ENCODE data around the gene TMEM145. TPM values are rescaled to one million over a fixed set of nuclear protein-coding genes. Genes with fewer than 3 reads are reported as not detected.
"Not testable (repeated sequence)": the region's sequence is repeated elsewhere in the genome, so short reads cannot be mapped to it uniquely, and the experiment has no call there.

The TMEM145 gene
- not detected for total RNA-seq
- long read RNA-seq: 0 reads

DNA sequence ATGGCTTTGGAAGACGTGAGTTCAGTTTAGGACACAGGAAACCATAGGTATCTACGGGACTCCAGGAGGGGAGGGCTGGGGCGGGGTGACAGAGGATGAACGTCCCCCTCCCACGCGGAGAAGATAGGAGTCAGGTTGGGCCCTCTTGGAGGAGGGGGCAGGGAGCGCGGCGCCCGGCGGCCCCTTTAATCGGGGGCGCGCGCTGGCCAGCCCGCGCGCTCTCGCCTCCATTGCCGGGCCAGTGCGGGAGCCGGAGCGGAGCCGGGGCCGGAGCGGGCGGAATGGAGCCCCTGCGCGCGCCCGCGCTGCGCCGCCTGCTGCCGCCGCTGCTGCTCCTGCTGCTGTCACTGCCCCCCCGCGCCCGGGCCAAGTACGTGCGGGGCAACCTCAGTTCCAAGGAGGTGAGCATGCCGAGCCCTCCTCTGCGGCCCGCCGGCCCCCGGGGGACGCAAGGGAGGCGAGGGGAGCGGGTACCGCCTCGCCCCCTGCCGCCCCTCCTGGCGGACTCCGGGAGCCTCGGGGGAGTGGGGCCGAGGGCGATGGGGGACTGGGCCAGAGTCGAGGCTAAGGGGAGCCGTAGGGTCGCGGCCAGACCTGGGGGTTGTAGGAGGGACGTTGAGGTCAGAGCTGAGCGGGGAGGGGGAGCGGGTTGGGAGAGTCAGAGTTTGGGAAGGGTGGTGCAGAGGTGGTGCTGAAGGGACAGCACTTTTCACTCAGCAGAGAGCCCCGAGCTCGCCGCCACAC, at the start of gene TMEM145:
TSS of gene TMEM145 (plus strand) at position 214 of the 744 bp plus-strand sequence. CDS start at position 282, 68 bp downstream.
- TF ChIP-seq, protein P1, sequence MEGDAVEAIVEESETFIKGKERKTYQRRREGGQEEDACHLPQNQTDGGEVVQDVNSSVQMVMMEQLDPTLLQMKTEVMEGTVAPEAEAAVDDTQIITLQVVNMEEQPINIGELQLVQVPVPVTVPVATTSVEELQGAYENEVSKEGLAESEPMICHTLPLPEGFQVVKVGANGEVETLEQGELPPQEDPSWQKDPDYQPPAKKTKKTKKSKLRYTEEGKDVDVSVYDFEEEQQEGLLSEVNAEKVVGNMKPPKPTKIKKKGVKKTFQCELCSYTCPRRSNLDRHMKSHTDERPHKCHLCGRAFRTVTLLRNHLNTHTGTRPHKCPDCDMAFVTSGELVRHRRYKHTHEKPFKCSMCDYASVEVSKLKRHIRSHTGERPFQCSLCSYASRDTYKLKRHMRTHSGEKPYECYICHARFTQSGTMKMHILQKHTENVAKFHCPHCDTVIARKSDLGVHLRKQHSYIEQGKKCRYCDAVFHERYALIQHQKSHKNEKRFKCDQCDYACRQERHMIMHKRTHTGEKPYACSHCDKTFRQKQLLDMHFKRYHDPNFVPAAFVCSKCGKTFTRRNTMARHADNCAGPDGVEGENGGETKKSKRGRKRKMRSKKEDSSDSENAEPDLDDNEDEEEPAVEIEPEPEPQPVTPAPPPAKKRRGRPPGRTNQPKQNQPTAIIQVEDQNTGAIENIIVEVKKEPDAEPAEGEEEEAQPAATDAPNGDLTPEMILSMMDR (IDR thresholded peaks at IDR 0.05): no peak
- intact Hi-C loops (cut with DNase I): no loop called here
- Histone ChIP-seq H3K27ac (no peak within 1 kb of the TSS), H3K4me1 (peaks cover 9% of the 10 kb centered on the region), H3K36me3 (no peaks in the 10 kb centered on the region), H3K4me3 (peak within 1 kb of the TSS; percentile 51), H3K9me3 (no peaks in the 10 kb centered on the region), H3K27me3 (ENCODE audit: low read depth) (peaks cover 37% of the 10 kb centered on the region)
- DNase-seq: no peak
- ATAC-seq: peak; percentile 68 to 76

DNA sequence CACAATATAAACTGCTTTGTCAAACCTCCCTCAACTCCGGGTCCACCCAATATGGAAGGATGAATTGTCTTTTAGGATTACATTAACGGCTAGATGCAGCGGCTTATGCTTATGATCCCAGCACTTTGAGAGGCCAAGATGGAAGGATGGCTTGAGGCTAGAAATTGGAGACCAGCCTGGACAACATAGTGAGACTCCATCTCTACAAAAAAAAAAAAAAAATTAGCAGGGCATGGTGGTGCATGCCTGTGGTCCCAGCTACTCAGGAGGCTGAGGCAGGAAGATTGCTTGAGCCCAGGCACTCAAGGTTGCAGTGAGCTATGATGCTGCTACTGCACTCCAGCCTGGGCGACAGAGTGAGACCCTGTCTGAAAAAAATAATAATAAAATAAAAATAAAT, 47.0 kb upstream of the TMEM145 start:
- H3K27ac ChIP-seq; H3K27me3 ChIP-seq (ENCODE audit: low read depth); DNase-seq; H3K9me3 ChIP-seq; ATAC-seq; intact Hi-C loops (cut with DNase I); H3K36me3 ChIP-seq; H3K4me3 ChIP-seq: not testable (repeated sequence)
- H3K4me1 ChIP-seq: peaks cover 20% of the 10 kb centered on the region

DNA sequence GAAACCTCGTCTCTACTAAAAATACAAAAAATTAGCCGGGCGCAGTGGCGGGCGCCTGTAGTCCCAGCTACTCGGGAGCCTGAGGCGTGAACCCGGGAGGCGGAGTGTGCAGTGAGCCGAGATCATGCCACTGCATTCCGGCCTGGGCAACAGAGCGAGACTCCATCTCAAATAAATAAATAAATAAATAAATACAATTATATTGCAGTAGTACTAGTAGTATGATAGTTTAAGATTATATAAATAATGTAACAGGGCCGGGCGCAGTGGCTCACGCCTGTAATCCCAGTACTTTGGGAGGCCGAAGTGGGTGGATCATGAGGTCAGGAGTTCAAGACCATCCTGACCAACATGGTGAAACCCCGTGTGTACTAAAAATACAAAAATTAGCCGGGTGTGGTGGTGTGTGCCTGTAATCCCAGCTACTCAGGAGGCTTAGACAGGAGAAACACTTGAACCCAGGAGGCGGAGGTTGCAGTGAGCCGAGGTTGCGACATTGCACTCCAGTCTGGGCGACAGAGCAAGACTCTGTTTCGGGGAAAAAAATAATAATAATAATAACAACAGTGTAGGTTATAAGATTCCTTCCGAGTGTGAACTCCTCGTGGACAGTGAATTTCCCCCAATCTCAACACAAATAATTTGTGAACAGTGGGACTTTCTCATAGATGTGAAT, 46.0 kb upstream of the TMEM145 start:
- peak; percentile 32 for DNase-seq
- H3K27ac ChIP-seq; H3K36me3 ChIP-seq; intact Hi-C loops (cut with DNase I); H3K9me3 ChIP-seq; H3K27me3 ChIP-seq (ENCODE audit: low read depth); ATAC-seq; H3K4me3 ChIP-seq: not testable (repeated sequence)
- peaks cover 26% of the 10 kb centered on the region for H3K4me1 ChIP-seq

DNA sequence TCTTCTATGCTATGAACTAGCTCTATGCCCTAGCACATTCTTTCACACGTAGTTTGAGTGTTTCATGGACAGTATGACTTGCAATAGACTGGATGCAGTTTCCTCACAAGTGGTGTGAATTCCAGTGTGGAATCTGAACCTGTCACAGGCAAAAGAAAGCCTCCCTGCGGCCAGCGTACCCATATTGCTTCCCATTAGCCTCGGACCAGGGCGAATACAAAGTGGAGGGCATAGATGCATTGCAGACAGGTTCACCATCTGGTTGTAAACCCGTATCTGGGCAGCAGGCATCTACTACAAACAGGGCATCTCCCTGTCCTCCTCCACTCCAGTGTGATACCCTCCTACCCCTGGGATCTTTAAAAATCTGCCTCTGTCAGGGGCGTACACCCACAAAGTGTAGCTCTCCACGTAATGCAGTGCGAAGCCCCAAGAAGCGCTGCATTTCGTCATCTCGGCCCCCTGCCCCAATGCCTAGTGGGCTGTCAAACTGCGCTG, 45.4 kb upstream of the TMEM145 start:
- Histone ChIP-seq H3K27me3 (ENCODE audit: low read depth) (no peaks in the 10 kb centered on the region), H3K9me3 (no peaks in the 10 kb centered on the region), H3K4me1 (peaks cover 26% of the 10 kb centered on the region), H3K4me3 (peak overlapping the region; percentile 60), H3K27ac (peak overlapping the region; percentile 97), H3K36me3 (peaks cover 8% of the 10 kb centered on the region)
- TF ChIP-seq, protein P1 (IDR thresholded peaks at IDR 0.05): no peak
- DNase-seq (peak; percentile 34), ATAC-seq (no peak)
- intact Hi-C loops (cut with DNase I): no loop called here

DNA sequence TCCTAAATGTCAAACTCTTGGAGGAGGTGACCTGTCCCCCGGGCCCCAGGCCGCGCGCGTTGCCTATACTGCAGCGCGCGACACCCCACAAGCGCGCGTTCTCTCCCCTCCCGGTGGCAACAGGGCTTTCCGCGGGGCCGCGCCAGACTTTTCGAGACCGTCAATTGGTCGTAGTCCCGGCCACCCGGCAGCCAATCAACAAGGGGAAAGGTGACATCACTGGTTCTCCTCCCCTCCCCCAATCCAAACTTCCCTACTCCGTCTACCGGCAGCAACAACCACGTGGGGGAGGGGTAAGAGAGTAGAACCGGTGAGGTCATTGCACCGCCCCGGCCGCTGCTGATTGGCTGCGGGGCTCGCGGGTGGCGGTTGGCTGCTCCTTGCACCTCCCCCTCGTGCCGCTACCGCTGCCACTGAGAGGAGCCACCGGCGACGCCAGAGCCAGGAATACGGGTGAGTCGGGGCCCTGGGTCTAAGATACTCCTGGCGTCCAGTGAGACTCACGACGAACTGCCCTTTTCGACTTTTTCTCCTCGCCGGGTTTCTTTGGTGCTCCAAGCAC, 44.9 kb upstream of the TMEM145 start:
- TF ChIP-seq, protein P1 (IDR thresholded peaks at IDR 0.05): no peak
- H3K4me1 ChIP-seq: peaks cover 26% of the 10 kb centered on the region
- H3K36me3 ChIP-seq: peaks cover 14% of the 10 kb centered on the region
- intact Hi-C loops (cut with DNase I): no loop called here
- no peaks in the 10 kb centered on the region for H3K27me3 ChIP-seq (ENCODE audit: low read depth)
- no peaks in the 10 kb centered on the region for H3K9me3 ChIP-seq
- peak overlapping the region; percentile 97 for H3K27ac ChIP-seq
- H3K4me3 ChIP-seq: peak overlapping the region; percentile 60
- ATAC-seq (peak; percentile 90 to 91), DNase-seq (peak; percentile 99)

DNA sequence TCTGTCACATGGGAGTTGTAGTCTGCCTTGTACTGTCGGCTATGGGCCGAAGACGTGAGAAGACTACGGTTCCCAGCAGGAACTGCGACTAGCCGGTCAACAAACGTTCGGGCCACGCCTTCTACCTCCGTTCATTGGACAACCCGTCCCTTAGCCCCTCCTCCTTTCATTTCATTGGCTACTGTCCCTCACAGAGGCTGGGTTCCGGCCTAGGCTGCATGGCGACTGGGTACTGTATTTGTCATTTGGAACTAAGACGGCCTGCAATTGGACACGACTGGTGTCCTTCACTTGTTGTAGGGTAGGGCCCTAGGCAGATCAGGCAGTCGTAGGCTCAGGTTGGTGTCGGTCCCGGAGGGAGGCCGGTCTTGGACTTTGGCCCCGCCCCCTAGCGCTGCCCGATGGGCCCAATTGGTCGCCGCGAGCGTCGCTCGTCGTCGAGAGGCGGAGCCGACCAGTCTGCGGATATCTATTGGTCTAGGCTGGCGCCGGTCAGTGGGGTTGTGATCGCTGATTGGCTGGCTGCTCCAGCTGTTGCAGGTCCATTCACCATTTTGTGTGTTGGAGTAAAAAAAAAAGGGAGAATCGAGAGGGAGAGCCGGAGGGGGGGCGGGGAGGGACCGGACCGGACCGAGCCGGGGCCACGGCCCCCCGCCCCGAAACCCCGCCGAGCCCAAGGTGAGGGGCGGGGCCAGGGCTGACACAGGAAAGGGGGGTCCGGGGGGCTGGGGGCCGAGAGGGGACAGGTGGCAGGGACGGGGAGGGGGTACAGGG, 44.2 kb upstream of the TMEM145 start, which contains the start of gene CIC:
TSS of gene CIC (plus strand) at position 549 of the 774 bp plus-strand sequence. CDS start 2,532 bp downstream, outside the sequence.
- H3K27ac ChIP-seq: peak within 1 kb of the TSS; percentile 97
- H3K4me3 ChIP-seq: peak within 1 kb of the TSS; percentile 61
- intact Hi-C loops (cut with DNase I): no loop called here
- ATAC-seq (peak; percentile 91 to 93), DNase-seq (peak; percentile 99)
- H3K36me3 ChIP-seq: peaks cover 20% of the 10 kb centered on the region
- no peaks in the 10 kb centered on the region for H3K9me3 ChIP-seq
- H3K27me3 ChIP-seq (ENCODE audit: low read depth): no peaks in the 10 kb centered on the region
- TF ChIP-seq, protein P1 (IDR thresholded peaks at IDR 0.05): no peak
- H3K4me1 ChIP-seq: peaks cover 26% of the 10 kb centered on the region
